ENCODE results near the gene COX19. TPM values are rescaled to one million over a fixed set of nuclear protein-coding genes. Genes with fewer than 3 reads are reported as not detected.

The COX19 gene
- total and polyA plus RNA-seq, 5 experiments from 2014 or later = 19.3 to 49.0 (median 21.5) TPM

GRCh38 chr7:1017586-1018333 lies 42.4 kb upstream of the COX19 start:
- POLR2A ChIA-PET = no interaction called here
- H3K4me1 Mint-ChIP-seq = peaks cover 4 to 34% (median 16%) of the 10 kb centered on the region in 4 donors
- peak overlapping the region in 1 of 10 donors; percentile 58 for H3K4me3 Mint-ChIP-seq
- no peak for ATAC-seq
- peak overlapping the region in 3 of 10 donors; percentile 43 to 66 (median 46) for H3K27ac Mint-ChIP-seq
- peaks cover 0 to 19% (median 0%) of the 10 kb centered on the region in 9 donors for H3K9me3 Mint-ChIP-seq
- peak in 1 of 10 donors; percentile 58 for DNase-seq
- no peaks in the 10 kb centered on the region for H3K27me3 Mint-ChIP-seq
- H3K36me3 Mint-ChIP-seq = peaks cover 5 to 16% (median 12%) of the 10 kb centered on the region in 3 donors

GRCh38 chr7:1016577-1017531 lies 41.5 kb upstream of the COX19 start:
- H3K4me3 Mint-ChIP-seq = no peak overlapping the region
- peak overlapping the region in 2 of 10 donors; percentile 18 to 80 for H3K27ac Mint-ChIP-seq
- peaks cover 0 to 11% (median 0%) of the 10 kb centered on the region in 9 donors for H3K9me3 Mint-ChIP-seq
- POLR2A ChIA-PET = no interaction called here
- H3K4me1 Mint-ChIP-seq = peaks cover 4 to 34% (median 15%) of the 10 kb centered on the region in 4 donors
- DNase-seq = peak in 1 of 10 donors; percentile 49
- H3K27me3 Mint-ChIP-seq = no peaks in the 10 kb centered on the region
- no peak for ATAC-seq
- H3K36me3 Mint-ChIP-seq = peaks cover 5 to 12% (median 6%) of the 10 kb centered on the region in 3 donors

GRCh38 chr7:1015196-1016121 lies 40.1 kb upstream of the COX19 start:
- H3K27me3 Mint-ChIP-seq = no peaks in the 10 kb centered on the region
- POLR2A ChIA-PET = no interaction called here
- H3K4me3 Mint-ChIP-seq = no peak overlapping the region
- peaks cover 10 to 36% (median 23%) of the 10 kb centered on the region in 4 donors for H3K4me1 Mint-ChIP-seq
- H3K36me3 Mint-ChIP-seq = peaks cover 0 to 6% (median 0%) of the 10 kb centered on the region in 3 donors
- peak overlapping the region in 1 of 10 donors; percentile 7 for H3K27ac Mint-ChIP-seq
- DNase-seq (peak in 1 of 10 donors; percentile 59), ATAC-seq (no peak)
- H3K9me3 Mint-ChIP-seq = peaks cover 0 to 8% (median 0%) of the 10 kb centered on the region in 9 donors

GRCh38 chr7:1014681-1015080 lies 39.3 kb upstream of the COX19 start:
- Mint-ChIP-seq H3K4me3 (no peak overlapping the region), H3K9me3 (peaks cover 0 to 5% (median 0%) of the 10 kb centered on the region in 9 donors), H3K27me3 (no peaks in the 10 kb centered on the region), H3K36me3 (peaks cover 0 to 10% (median 0%) of the 10 kb centered on the region in 3 donors), H3K4me1 (peaks cover 10 to 36% (median 23%) of the 10 kb centered on the region in 4 donors), H3K27ac (no peak overlapping the region)
- ATAC-seq (no peak), DNase-seq (peak in 1 of 10 donors; percentile 58)
- POLR2A ChIA-PET = no interaction called here

- Mint-ChIP-seq H3K36me3 (peaks cover 0 to 12% (median 0%) of the 10 kb centered on the region in 3 donors), H3K4me1 (peaks cover 10 to 33% (median 22%) of the 10 kb centered on the region in 4 donors), H3K4me3 (no peak overlapping the region), H3K27me3 (no peaks in the 10 kb centered on the region), H3K9me3 (peaks cover 0 to 5% (median 0%) of the 10 kb centered on the region in 9 donors), H3K27ac (peak overlapping the region in 2 of 10 donors; percentile 8 to 11)
- ATAC-seq (no peak), DNase-seq (no peak)
- POLR2A ChIA-PET = no interaction called here
Observed at GRCh38 chr7:1013581-1013980, 38.2 kb upstream of the COX19 start.

GRCh38 chr7:1012716-1013095 lies 37.4 kb upstream of the COX19 start:
- H3K27me3 Mint-ChIP-seq = no peaks in the 10 kb centered on the region
- no peak overlapping the region for H3K27ac Mint-ChIP-seq
- POLR2A ChIA-PET = no interaction called here
- H3K4me3 Mint-ChIP-seq = no peak overlapping the region
- no peak for ATAC-seq
- peaks cover 6 to 26% (median 13%) of the 10 kb centered on the region in 4 donors for H3K4me1 Mint-ChIP-seq
- H3K9me3 Mint-ChIP-seq = peaks cover 0 to 5% (median 0%) of the 10 kb centered on the region in 9 donors
- peaks cover 0 to 6% (median 0%) of the 10 kb centered on the region in 3 donors for H3K36me3 Mint-ChIP-seq
- no peak for DNase-seq

GRCh38 chr7:1012004-1012715 lies 36.8 kb upstream of the COX19 start:
- H3K27ac Mint-ChIP-seq = peak overlapping the region in 1 of 10 donors; percentile 88
- H3K4me1 Mint-ChIP-seq = peaks cover 6 to 26% (median 13%) of the 10 kb centered on the region in 4 donors
- H3K27me3 Mint-ChIP-seq = no peaks in the 10 kb centered on the region
- H3K36me3 Mint-ChIP-seq = peaks cover 0 to 6% (median 0%) of the 10 kb centered on the region in 3 donors
- ATAC-seq = no peak
- peaks cover 0 to 5% (median 0%) of the 10 kb centered on the region in 9 donors for H3K9me3 Mint-ChIP-seq
- H3K4me3 Mint-ChIP-seq = peak overlapping the region in 2 of 10 donors; percentile 17 to 62
- POLR2A ChIA-PET = no interaction called here
- DNase-seq = no peak

GRCh38 chr7:1011297-1012003 lies 36.1 kb upstream of the COX19 start:
- Mint-ChIP-seq H3K4me3 (peak overlapping the region in 5 of 10 donors; percentile 17 to 73 (median 62)), H3K36me3 (peaks cover 0 to 6% (median 0%) of the 10 kb centered on the region in 3 donors)

GRCh38 chr7:1010226-1010625 lies 34.9 kb upstream of the COX19 start:
- Mint-ChIP-seq H3K4me1 (peaks cover 10 to 24% (median 13%) of the 10 kb centered on the region in 4 donors), H3K36me3 (peaks cover 0 to 11% (median 0%) of the 10 kb centered on the region in 3 donors), H3K27ac (no peak overlapping the region), H3K27me3 (no peaks in the 10 kb centered on the region), H3K4me3 (no peak overlapping the region), H3K9me3 (peaks cover 0 to 5% (median 0%) of the 10 kb centered on the region in 9 donors)
- DNase-seq (no peak), ATAC-seq (no peak)
- POLR2A ChIA-PET = no interaction called here

More at GRCh38 chr7:1011297-1012003, 36.1 kb upstream of the COX19 start:
- ATAC-seq (no peak), DNase-seq (peak in 1 of 10 donors; percentile 37)
- Mint-ChIP-seq H3K4me1 (peaks cover 6 to 26% (median 13%) of the 10 kb centered on the region in 4 donors), H3K27ac (peak overlapping the region in 5 of 10 donors; percentile 30 to 88 (median 81)), H3K9me3 (peaks cover 0 to 5% (median 0%) of the 10 kb centered on the region in 9 donors), H3K27me3 (no peaks in the 10 kb centered on the region)
- POLR2A ChIA-PET = no interaction called here

GRCh38 chr7:1009747-1010146 lies 34.4 kb upstream of the COX19 start:
- Mint-ChIP-seq H3K9me3 (peaks cover 0 to 5% (median 0%) of the 10 kb centered on the region in 9 donors), H3K4me1 (peaks cover 10 to 23% (median 13%) of the 10 kb centered on the region in 4 donors), H3K36me3 (peaks cover 0 to 11% (median 0%) of the 10 kb centered on the region in 3 donors), H3K27ac (no peak overlapping the region), H3K4me3 (no peak overlapping the region), H3K27me3 (no peaks in the 10 kb centered on the region)
- DNase-seq = no peak
- ATAC-seq = no peak
- POLR2A ChIA-PET = no interaction called here
